ENCODE measurements around the gene FSTL3. TPM values are rescaled to one million over a fixed set of nuclear protein-coding genes. Genes with fewer than 3 reads are reported as not detected.
"Not testable (repeated sequence)": the region's sequence is repeated elsewhere in the genome, so short reads cannot be mapped to it uniquely, and the experiment has no call there.

Gene FSTL3
- total RNA-seq, 1 donor from 2014 or later = 27.4 TPM

DNA sequence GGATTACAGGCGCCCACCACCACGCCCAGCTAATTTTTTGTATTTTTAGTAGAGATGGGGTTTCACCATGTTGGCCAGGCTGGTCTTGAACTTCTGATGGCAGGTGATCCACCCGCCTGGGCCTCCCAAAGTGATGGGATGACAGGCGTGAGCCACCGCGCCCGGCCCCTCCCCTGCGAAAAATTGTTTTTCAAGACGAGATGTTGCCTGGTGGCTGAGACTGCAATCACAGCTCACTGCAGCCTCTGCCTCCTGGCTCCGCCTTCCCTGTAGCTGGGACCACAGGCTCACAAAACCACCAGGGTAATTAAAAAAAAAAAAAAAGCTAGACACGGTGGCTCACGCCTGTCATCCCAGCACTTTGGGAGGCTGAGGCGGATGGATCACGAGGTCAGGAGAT, 23.7 kb downstream of the FSTL3 start:
- ATAC-seq (ENCODE audit: poor library complexity); DNase-seq; intact Hi-C loops (cut with DNase I): not testable (repeated sequence)

- DNase-seq; intact Hi-C loops (cut with DNase I); ATAC-seq (ENCODE audit: poor library complexity): not testable (repeated sequence)
Observed at GRCh38 chr19:702847-703246, 26.7 kb downstream of the FSTL3 start.

DNA sequence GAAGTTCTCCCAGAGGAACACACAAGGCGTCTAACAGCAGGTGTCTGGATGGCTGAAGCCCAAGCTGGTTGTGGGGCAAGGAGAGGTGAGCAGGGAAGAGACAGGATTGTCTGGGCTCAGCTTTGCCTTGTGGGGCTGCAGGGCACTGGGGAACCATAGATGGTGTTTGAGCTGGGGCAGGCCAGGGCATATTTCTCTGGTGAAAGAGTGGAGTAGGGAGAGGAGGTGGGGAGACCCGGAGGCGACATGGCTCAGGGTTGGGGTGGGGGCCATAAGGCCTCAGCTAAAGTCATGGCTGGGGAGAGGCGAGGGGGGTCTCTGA, 27.1 kb downstream of the FSTL3 start:
- DNase-seq (no peak), ATAC-seq (ENCODE audit: poor library complexity) (no peak)
- intact Hi-C loops (cut with DNase I) = no loop called here

- peak; percentile 91 for DNase-seq
- peak; percentile 78 for ATAC-seq (ENCODE audit: poor library complexity)
- intact Hi-C loops (cut with DNase I) = no loop called here
Observed at GRCh38 chr19:703651-704446, 27.7 kb downstream of the FSTL3 start.

- intact Hi-C loops (cut with DNase I) = no loop called here
- ATAC-seq (ENCODE audit: poor library complexity) (no peak), DNase-seq (no peak)
Observed at GRCh38 chr19:704447-704741, 28.2 kb downstream of the FSTL3 start.

GRCh38 chr19:708154-709143, 32.3 kb downstream of the FSTL3 start, which contains the start of gene PALM:
PALM (plus strand) TSS chr19:708935; CDS start chr19:709147, 212 bp downstream.
- intact Hi-C loops (cut with DNase I) = no loop called here
- peak; percentile 59 for DNase-seq
- ATAC-seq (ENCODE audit: poor library complexity) = peak; percentile 30

DNA sequence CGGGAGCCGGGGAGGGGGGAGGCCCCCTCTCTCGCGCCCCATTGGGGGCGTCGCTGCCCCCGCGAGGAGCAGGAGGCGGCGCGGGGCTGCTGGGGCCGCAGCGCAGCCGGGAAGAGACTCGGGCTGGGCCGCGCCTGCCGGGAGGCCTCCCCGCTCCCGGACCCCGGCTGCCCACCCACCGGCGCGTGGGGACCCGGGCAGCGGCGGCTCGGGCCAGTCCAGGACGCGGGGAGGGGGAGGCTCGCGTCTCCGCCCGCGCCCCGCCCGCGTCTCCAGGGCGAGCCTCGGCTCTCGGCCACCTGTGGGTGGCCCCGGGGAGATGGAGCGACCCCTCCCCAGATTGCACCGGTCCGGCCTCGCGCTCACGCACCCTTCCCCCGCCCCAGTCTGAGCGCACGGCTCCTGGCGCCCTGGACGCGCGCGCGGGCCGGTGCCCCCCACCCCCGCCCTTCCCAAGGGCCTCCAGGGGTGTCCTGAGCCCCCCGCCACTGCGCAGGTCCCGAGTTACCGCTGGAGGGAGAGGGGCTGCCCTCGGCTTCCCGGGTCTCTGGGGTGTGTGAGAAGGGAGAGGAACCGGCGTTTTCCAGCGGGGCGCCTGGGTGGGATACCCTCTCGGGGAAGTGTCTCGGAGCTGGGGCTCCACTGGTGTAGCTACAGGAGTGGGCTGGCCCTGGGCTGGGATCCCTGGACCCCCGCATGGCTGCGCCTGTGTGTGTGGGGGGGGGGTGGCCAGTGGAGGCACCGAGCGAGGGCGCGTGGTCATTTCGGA, 33.2 kb downstream of the FSTL3 start:
- DNase-seq = no peak
- intact Hi-C loops (cut with DNase I) = no loop called here
- ATAC-seq (ENCODE audit: poor library complexity) = peak; percentile 10

DNA sequence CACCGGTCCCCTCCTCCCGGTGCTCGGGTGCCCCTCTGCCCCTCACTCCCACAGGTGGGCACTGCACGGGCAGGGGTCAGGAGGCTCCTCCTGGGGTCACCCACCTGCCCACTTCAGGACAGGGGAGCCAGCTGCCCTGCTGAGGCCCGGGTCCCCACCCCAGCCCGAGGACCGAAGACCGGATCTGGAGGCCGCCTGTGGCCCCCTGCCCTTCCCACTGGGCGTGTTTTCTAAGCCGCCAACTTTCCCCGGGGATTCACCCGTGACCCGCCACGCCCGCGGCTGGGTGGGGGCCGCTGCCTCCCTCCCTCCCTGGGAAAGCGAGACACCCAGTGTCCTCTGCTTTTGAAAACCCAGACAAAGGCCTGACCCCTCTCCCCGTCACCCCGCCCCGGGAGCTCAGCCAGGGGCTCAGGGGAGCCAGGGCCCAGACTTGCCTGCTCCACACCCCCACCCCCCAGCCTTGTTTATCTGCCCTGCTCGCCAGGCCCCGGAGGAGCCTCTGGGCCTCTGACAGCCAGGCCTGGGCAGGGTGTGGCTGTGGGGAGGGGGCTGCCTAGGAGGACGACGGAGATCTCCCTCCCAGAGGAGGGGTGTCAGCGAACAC, 33.9 kb downstream of the FSTL3 start:
- DNase-seq (peak; percentile 77), ATAC-seq (ENCODE audit: poor library complexity) (peak; percentile 70)
- intact Hi-C loops (cut with DNase I) = no loop called here

- peak; percentile 56 for DNase-seq
- intact Hi-C loops (cut with DNase I) = no loop called here
- ATAC-seq (ENCODE audit: poor library complexity) = no peak
Observed at GRCh38 chr19:710767-711166, 34.6 kb downstream of the FSTL3 start.

- intact Hi-C loops (cut with DNase I) = no loop called here
- no peak for ATAC-seq (ENCODE audit: poor library complexity)
Observed at GRCh38 chr19:711254-711653, 35.1 kb downstream of the FSTL3 start.

GRCh38 chr19:715347-715746, 39.2 kb downstream of the FSTL3 start:
- ATAC-seq (ENCODE audit: poor library complexity) (no peak), DNase-seq (no peak)
- intact Hi-C loops (cut with DNase I) = no loop called here

More at GRCh38 chr19:711254-711653, 35.1 kb downstream of the FSTL3 start:
- no peak for DNase-seq

DNA sequence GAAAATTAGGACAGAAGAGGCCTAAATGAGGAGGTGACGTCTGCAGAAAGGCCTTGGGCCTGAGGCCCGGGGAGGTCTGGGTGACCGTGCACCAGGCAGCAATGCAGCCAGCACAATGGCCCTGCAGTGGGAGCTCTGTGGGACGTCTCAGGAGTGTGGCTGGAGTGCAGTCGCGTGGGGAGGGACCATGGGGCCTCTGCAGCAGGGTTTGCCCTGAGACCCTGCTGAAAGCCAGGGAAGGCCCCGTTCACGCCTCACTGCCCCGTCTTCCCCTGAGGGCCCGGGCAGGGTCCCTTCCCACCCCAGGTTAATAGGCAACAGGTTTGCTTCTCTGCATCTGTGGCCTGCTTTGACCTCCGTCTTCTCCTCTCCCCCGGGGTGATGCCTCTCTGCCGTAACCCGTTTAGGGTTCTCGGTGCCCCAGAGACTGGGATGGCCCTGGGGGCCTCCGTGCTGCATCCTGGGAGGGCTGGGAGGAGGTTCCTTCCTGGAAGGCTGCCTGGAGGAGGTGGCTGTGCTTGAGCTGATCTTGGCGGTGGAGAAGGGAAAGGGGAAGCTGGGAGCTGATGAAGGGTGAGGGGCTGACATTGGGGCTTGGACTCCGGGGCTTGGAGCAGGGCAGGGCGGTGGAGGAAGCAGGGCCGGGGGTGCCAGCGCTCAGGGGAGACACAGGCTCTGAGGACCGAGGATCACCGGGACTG, 42.2 kb downstream of the FSTL3 start:
- DNase-seq = no peak
- peak; percentile 41 for ATAC-seq (ENCODE audit: poor library complexity)
- intact Hi-C loops (cut with DNase I) = no loop called here

DNA sequence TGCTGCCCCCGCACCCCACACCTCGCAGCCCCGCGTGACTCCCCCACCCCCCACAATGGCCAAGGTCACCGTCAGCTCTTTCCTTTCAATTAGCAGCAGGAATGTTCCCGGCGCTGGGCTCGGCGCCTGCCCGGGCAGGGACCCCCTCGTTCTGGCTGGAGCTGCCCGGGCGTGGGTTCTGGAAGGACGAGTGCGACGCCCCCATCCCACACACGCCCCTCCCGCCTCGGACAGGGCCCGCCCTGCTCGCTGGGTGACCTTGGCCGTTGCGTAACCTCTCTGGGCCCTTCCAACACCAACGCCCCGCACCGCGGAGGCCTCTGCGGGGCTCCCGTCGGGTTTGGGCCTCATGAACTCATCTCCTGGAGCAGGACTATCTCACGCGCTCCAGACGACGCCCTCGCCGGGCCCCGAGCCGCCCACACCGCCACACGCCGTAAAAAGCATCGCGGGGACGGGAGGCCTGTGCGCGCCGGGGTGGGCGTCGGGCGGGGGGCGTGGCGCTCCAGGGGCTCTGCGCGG, 42.9 kb downstream of the FSTL3 start:
- ATAC-seq (ENCODE audit: poor library complexity) (peak; percentile 78), DNase-seq (peak; percentile 87)
- intact Hi-C loops (cut with DNase I) = no loop called here

GRCh38 chr19:719636-720344, 43.6 kb downstream of the FSTL3 start:
- DNase-seq (no peak), ATAC-seq (ENCODE audit: poor library complexity) (peak; percentile 14)
- intact Hi-C loops (cut with DNase I) = no loop called here

DNA sequence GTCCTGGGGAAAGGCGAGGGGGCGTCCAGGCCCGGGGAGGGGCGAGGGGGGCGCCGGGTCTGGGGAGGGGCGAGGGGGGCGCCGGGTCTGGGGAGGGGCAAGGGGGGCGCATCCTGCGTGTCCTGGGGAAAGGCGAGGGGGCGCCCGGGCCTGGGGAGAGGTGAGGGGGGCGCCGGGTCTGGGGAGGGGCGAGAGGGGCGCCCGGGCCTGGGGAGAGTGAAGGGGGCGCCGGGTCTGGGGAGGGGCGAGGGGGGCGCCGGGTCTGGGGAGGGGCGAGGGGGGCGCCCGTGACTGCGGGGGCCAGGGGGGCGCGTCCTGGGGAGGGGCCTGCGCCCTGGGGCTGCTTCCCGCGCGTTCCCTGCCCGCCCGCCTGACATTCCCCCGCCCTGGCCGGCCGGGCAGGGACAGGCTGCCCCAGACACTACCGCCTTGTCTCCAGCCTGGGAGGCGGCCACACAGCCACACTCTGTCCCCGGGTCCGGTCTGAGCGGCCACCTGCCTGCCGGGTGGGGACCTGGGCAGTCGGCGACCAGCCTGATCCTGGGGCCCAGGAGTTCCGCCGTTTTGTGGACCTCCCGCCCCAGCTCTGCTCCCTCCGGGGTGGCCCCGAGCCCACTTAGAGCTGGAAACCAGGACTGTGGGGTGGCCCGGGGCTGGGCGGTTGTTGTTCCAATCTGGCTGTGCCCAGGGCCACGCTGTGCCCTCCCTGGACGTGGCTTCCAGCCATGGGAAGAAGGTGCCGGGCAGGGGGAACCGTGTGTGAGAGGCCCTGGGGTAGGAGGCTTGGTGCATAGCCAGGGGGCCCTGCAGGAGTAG, 44.4 kb downstream of the FSTL3 start:
- no peak for DNase-seq
- intact Hi-C loops (cut with DNase I) = no loop called here
- ATAC-seq (ENCODE audit: poor library complexity) = no peak

DNA sequence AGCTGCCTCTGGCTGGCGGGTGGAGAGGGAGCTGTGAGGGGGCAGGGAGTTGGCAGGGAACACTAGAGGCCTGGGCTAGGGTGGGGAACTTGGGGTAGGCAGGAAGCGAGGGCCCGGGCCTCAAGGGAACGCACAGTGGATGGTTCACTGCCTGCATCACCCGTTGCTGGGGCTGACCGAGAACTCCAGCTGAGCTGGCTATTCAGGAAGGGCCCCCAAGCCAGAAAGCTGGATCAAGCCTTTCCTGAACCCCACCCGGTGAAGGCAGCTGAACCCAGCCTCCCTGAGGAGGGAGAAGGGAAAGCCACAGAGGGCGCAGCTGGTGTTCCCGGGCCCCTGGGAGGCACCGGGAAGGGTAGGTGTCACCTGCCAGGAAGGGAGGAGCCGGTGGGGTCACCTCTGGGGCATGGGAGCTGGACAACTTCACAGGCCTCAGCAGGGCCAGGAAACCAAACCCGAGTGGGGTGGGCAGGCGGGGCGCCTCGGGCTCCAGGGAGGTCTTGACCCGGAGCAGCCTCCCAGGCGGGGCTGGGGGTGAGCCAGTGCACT, 46.4 kb downstream of the FSTL3 start:
- DNase-seq (peak; percentile 72), ATAC-seq (ENCODE audit: poor library complexity) (no peak)
- intact Hi-C loops (cut with DNase I) = no loop called here

Measured in Right ventricle myocardium superior (tissue), 1 donor.